Endothelial cell of umbilical vein (primary cell): ENCODE data around the gene SLC25A24. TPM values are rescaled to one million over a fixed set of nuclear protein-coding genes. Genes with fewer than 3 reads are reported as not detected.

Source experiments
- BruUV-seq: library from RNA; stranded (reverse); fragments of 400-500 nt; replicated peaks from 2 replicates; lab custom pipeline; 2021; lab: Mats Ljungman, UMichigan
- CTCF ChIA-PET: fragments of 300-600, 350-600 bp; sonication (Branson Sonifier 250); formaldehyde crosslinking; loops from one replicate; lab custom pipeline; 2021; ENCODE audit warnings: antibody characterized with exemption, inconsistent platforms; lab: Charles Lee
- POLR2A ChIA-PET: fragments of 300-600, 350-600 bp; sonication (Branson Sonifier 250); formaldehyde crosslinking; loops from one replicate; lab custom pipeline; 2021; ENCODE audit warnings: antibody characterized with exemption, inconsistent platforms; lab: Charles Lee
- DNase-seq: peaks from one replicate; pipeline ENCODE4 v3.0.0-alpha.2; 2011; ENCODE audit warnings: low read depth, low spot score
- FAIRE-seq: peaks from 2 replicates; lab custom pipeline; 2011; peaks lifted over from hg19 to GRCh38; lab: Jason Lieb, UNC
- H2AFZ ChIP-seq: 2 replicates; pipeline ENCODE4 v1.6.0; 2012; ENCODE audit warnings: low read depth, low read length, control low read depth, inconsistent platforms
- H3K27ac ChIP-seq: 2 replicates; pipeline ENCODE4 v1.5.1; 2011; ENCODE audit warnings: low read depth, mild to moderate bottlenecking, control low read depth, low read length, moderate library complexity; ENCODE audit not compliant: insufficient read depth
- H3K27me3 ChIP-seq, 2 experiments: 2 replicates each; pipeline versions ENCODE4 v1.6.0 to v1.6.1; 2011; ENCODE audit warnings: low read length in 2 of 2, mixed read lengths in 1 of 2; ENCODE audit not compliant: control insufficient read depth in 2 of 2, insufficient read depth in 2 of 2
- H3K36me3 ChIP-seq, 2 experiments: 2 replicates in 1 of 2; 3 replicates in 1 of 2; pipeline ENCODE4 v1.5.1; 2011; ENCODE audit warnings: low read length in 2 of 2, mild to moderate bottlenecking in 1 of 2, moderate library complexity in 1 of 2; ENCODE audit not compliant: control insufficient read depth in 2 of 2, insufficient read depth in 2 of 2; ENCODE audit errors: extremely low read depth in 1 of 2
- H3K4me1 ChIP-seq: 3 replicates; pipeline ENCODE4 v1.5.1; 2011; ENCODE audit warnings: mild to moderate bottlenecking, low read length; ENCODE audit not compliant: control insufficient read depth, insufficient read depth; ENCODE audit errors: extremely low read depth
- H3K4me2 ChIP-seq: 2 replicates; pipeline ENCODE4 v1.6.1; 2011; ENCODE audit warnings: low read length, control low read depth, mixed read lengths; ENCODE audit not compliant: insufficient read depth
- H3K4me3 ChIP-seq, 3 experiments: fragments of 200-600 bp in 1 of 3; sonication (generic), shearing (Covaris generic) in 1 of 3; replicated peaks in 1 of 3; 2 replicates each; pipeline ENCODE4 v1.5.1; 2011 to 2016; ENCODE audit warnings: control low read depth in 3 of 3, low read length in 3 of 3, mild to moderate bottlenecking in 2 of 3, inconsistent platforms in 1 of 3, low read depth in 1 of 3, moderate library complexity in 1 of 3; ENCODE audit not compliant: insufficient read depth in 1 of 3
- H3K79me2 ChIP-seq: 2 replicates; pipeline ENCODE4 v1.6.0; 2012; ENCODE audit warnings: low read length, inconsistent platforms; ENCODE audit not compliant: control insufficient read depth, insufficient read depth
- H3K9ac ChIP-seq: replicated peaks from 2 replicates; pipeline ENCODE3; 2011; ENCODE audit warnings: low read length, control low read depth; ENCODE audit not compliant: insufficient read depth; ENCODE audit errors: extremely low read depth
- H3K9me1 ChIP-seq: replicated peaks from 3 replicates; pipeline ENCODE4 v1.6.0; 2011; ENCODE audit warnings: mild to moderate bottlenecking, low read length; ENCODE audit not compliant: control insufficient read depth, insufficient read depth; ENCODE audit errors: extremely low read depth
- H3K9me3 ChIP-seq: replicated peaks from 2 replicates; pipeline ENCODE4 v1.5.1; 2012; ENCODE audit warnings: low read length, inconsistent platforms; ENCODE audit not compliant: control insufficient read depth, insufficient read depth
- H4K20me1 ChIP-seq: replicated peaks from 2 replicates; pipeline ENCODE3; 2011; ENCODE audit warnings: mild to moderate bottlenecking, low read length; ENCODE audit not compliant: control insufficient read depth, insufficient read depth; ENCODE audit errors: extremely low read depth
- EZH2 ChIP-seq: IDR thresholded peaks from 2 replicates; pipeline ENCODE4 v1.6.1; 2012; ENCODE audit warnings: borderline replicate concordance, low read depth, mild to moderate bottlenecking, moderate library complexity, low read length, inconsistent platforms; ENCODE audit not compliant: severe bottlenecking
- FOS ChIP-seq: IDR thresholded peaks from 2 replicates; pipeline ENCODE4 v1.6.1; 2011; ENCODE audit warnings: mild to moderate bottlenecking, low read length, moderate library complexity, borderline replicate concordance; ENCODE audit not compliant: insufficient read depth
- GATA2 ChIP-seq: IDR thresholded peaks from 2 replicates; pipeline ENCODE4 v1.7.0; 2011; ENCODE audit warnings: low read depth, mild to moderate bottlenecking, moderate library complexity, mixed read lengths, low read length; ENCODE audit not compliant: insufficient read length, insufficient read depth
- JUN ChIP-seq: IDR thresholded peaks from 2 replicates; pipeline ENCODE4 v1.6.1; 2011; ENCODE audit warnings: borderline replicate concordance, low read depth; ENCODE audit not compliant: insufficient read length, insufficient read depth
- MYC ChIP-seq: IDR thresholded peaks from one replicate; pipeline ENCODE4 v1.6.1; 2011; ENCODE audit warnings: mild to moderate bottlenecking, low read depth, low read length
- POLR2A ChIP-seq: IDR thresholded peaks from 2 replicates; pipeline ENCODE4 v1.6.1; 2012; ENCODE audit warnings: low read depth, mild to moderate bottlenecking, control low read depth, low read length
- POLR2AphosphoS5 ChIP-seq: IDR thresholded peaks from 2 replicates; pipeline ENCODE4 v1.6.1; 2012; ENCODE audit warnings: low read depth, mild to moderate bottlenecking, control low read depth, low read length, moderate library complexity; ENCODE audit not compliant: insufficient read depth
- dilution Hi-C: fragments of 300-500 bp; cut with MboI; formaldehyde crosslinking; loops from one replicate; pipeline ENCODE4 v1.15.0; 2019; ENCODE audit warnings: low sequenced_read_pairs; ENCODE audit not compliant: extremely low pct_ligation_motif_present
- intact Hi-C: fragments of 100-400 bp; cut with micrococcal nuclease; formaldehyde crosslinking; loops from one replicate; pipeline ENCODE4 v1.10.0; 2022
- polyA plus RNA-seq, 4 experiments: library from polyadenylated mRNA; depleted of rRNA in 3 of 4; stranded (reverse) in 3 of 4; unstranded in 1 of 4; fragments of >200 nt; gene quantifications; 2 replicates each; pipeline versions ENCODE4 v1.2.1 to v1.2.3, GENCODE V29; 2011 to 2012; ENCODE audit warnings: missing spikeins in 1 of 4
- total RNA-seq: library from RNA; stranded (reverse); gene quantifications from 2 replicates; pipeline ENCODE4 v1.2.3, GENCODE V29; 2021
- TF ChIP-seq, protein P1 (sequence below): IDR thresholded peaks from 2 replicates; pipeline ENCODE4 v1.6.1; 2011; ENCODE audit not compliant: insufficient read depth, insufficient read length
- TF ChIP-seq, protein P2 (sequence below), 2 donors: IDR thresholded peaks; 1 replicate in 1 of 2; 2 replicates in 1 of 2; pipeline ENCODE4 v1.5.1; 2011; ENCODE audit warnings: low read length in 2 of 2, mild to moderate bottlenecking in 2 of 2, moderate library complexity in 2 of 2, control low read depth in 1 of 2, inconsistent platforms in 1 of 2, low read depth in 1 of 2; ENCODE audit not compliant: insufficient read depth in 1 of 2; ENCODE audit errors: extremely low read depth in 1 of 2

SLC25A24 gene
- total and polyA plus RNA-seq, 2 donors (not counting 3 experiments of a cell fraction or from before 2014, with no cell fraction given): 16.9 to 45.8 TPM

DNA sequence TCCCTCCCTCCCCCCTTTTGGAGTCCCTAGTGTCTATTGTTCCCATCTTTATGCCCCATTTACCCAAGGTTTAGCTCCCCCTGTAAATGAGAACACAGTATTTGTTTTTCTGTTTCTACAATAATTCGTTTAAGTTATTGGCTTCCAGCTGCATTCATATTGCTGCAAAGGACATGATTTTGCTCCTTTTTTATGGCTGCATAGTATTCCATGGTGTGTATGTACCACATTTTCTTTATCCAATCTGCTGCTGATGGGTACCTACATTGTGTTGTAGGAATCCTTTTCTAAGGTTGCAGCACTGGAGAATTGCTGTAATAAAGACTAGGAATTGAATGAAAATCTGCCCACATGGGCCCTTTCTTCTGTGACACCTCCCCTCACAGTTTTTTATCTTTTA, 6.8 kb downstream of the SLC25A24 start:
- Histone ChIP-seq H3K79me2 (peaks cover 92% of the 10 kb centered on the region), H3K9ac (no peak overlapping the region), H3K9me1 (no peaks in the 10 kb centered on the region), H3K4me1 (peaks cover 12% of the 10 kb centered on the region), H4K20me1 (peaks cover 3% of the 10 kb centered on the region), H3K27ac (no peak overlapping the region), H3K4me2 (no peak overlapping the region), H3K4me3 (no peak overlapping the region), H3K27me3 (no peaks in the 10 kb centered on the region), H3K36me3 (peaks cover 7 to 19% of the 10 kb centered on the region in 2 experiments), H2AFZ (no peak overlapping the region), H3K9me3 (no peaks in the 10 kb centered on the region)
- ChIA-PET POLR2A (no interaction called here), CTCF (no interaction called here)
- dilution Hi-C loops (no loop called here), intact Hi-C loops (no loop called here)
- no peak for TF ChIP-seq GATA2
- no peak for TF ChIP-seq JUN
- no peak for TF ChIP-seq FOS
- TF ChIP-seq EZH2: no peak
- TF ChIP-seq MYC: no peak
- DNase-seq: no peak
- no peak for FAIRE-seq
- no TSS peak for BruUV-seq

DNA sequence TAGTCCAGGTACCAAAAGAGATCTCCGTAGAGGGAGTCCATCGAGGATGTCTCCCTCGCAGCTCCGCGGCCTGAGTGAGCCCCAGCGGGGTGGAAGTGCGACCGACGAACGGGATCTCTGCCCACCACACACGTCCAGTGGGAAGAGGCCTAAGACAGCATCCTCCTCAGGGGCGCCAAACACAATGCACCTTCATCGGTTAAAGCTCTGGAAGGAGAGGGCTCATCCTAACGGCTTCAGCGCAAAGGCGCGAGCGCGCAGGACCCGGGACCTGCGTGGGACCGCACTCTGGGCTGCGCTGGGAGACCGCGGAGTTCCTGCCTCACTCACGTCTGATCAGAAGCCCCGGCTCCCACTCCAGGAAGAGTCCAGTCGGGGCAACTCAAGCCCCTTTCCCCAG, 7.6 kb downstream of the SLC25A24 start:
- Histone ChIP-seq H3K27ac (no peak overlapping the region), H3K79me2 (peaks cover 92% of the 10 kb centered on the region), H3K9me1 (no peaks in the 10 kb centered on the region), H2AFZ (no peak overlapping the region), H3K27me3 (no peaks in the 10 kb centered on the region), H4K20me1 (peaks cover 3% of the 10 kb centered on the region), H3K4me3 (no peak overlapping the region), H3K4me2 (no peak overlapping the region), H3K36me3 (peaks cover 6 to 19% of the 10 kb centered on the region in 2 experiments), H3K9me3 (no peaks in the 10 kb centered on the region), H3K4me1 (peaks cover 4% of the 10 kb centered on the region), H3K9ac (no peak overlapping the region)
- ChIA-PET POLR2A (no interaction called here), CTCF (no interaction called here)
- TF ChIP-seq MYC (no peak), GATA2 (no peak), POLR2A (no peak), JUN (no peak), POLR2AphosphoS5 (no peak), EZH2 (no peak), FOS (no peak)
- TF ChIP-seq, protein P1, sequence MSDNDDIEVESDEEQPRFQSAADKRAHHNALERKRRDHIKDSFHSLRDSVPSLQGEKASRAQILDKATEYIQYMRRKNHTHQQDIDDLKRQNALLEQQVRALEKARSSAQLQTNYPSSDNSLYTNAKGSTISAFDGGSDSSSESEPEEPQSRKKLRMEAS: no peak
- TF ChIP-seq, protein P2, sequence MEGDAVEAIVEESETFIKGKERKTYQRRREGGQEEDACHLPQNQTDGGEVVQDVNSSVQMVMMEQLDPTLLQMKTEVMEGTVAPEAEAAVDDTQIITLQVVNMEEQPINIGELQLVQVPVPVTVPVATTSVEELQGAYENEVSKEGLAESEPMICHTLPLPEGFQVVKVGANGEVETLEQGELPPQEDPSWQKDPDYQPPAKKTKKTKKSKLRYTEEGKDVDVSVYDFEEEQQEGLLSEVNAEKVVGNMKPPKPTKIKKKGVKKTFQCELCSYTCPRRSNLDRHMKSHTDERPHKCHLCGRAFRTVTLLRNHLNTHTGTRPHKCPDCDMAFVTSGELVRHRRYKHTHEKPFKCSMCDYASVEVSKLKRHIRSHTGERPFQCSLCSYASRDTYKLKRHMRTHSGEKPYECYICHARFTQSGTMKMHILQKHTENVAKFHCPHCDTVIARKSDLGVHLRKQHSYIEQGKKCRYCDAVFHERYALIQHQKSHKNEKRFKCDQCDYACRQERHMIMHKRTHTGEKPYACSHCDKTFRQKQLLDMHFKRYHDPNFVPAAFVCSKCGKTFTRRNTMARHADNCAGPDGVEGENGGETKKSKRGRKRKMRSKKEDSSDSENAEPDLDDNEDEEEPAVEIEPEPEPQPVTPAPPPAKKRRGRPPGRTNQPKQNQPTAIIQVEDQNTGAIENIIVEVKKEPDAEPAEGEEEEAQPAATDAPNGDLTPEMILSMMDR (IDR thresholded peaks at IDR 0.05; ENCODE audit: extremely low read depth in 1 of 2, insufficient read depth in 1 of 2, low read depth in 1 of 2, low read length in 2 of 2): no peak
- DNase-seq: no peak
- FAIRE-seq: no peak
- intact Hi-C loops: no loop called here
- no TSS peak for BruUV-seq
- dilution Hi-C loops: no loop called here
